ENCODE results near the gene WDR31.
"Not testable (repeated sequence)": the region's sequence is repeated elsewhere in the genome, so short reads cannot be mapped to it uniquely, and the experiment has no call there.

Gene WDR31

DNA sequence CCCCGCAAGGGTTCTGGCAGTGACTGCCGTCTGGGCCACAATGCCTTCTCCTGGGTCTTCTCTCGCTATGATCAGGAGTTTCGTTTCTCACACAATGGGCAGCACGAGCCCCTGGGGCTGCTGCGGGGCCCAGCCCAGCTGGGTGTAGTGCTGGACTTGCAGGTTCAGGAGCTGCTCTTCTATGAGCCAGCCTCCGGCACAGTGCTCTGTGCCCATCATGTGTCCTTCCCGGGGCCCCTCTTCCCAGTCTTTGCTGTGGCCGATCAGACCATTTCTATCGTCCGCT lies 29.7 kb upstream of the WDR31 start:
- H3K9me3 ChIP-seq: no peaks in the 10 kb centered on the region
- peaks cover 0 to 5% (median 0%) of the 10 kb centered on the region in 4 donors for H3K4me1 ChIP-seq
- peaks cover 17 to 19% (median 17%) of the 10 kb centered on the region in 3 donors for H3K36me3 ChIP-seq
- TF ChIP-seq, protein P1, sequence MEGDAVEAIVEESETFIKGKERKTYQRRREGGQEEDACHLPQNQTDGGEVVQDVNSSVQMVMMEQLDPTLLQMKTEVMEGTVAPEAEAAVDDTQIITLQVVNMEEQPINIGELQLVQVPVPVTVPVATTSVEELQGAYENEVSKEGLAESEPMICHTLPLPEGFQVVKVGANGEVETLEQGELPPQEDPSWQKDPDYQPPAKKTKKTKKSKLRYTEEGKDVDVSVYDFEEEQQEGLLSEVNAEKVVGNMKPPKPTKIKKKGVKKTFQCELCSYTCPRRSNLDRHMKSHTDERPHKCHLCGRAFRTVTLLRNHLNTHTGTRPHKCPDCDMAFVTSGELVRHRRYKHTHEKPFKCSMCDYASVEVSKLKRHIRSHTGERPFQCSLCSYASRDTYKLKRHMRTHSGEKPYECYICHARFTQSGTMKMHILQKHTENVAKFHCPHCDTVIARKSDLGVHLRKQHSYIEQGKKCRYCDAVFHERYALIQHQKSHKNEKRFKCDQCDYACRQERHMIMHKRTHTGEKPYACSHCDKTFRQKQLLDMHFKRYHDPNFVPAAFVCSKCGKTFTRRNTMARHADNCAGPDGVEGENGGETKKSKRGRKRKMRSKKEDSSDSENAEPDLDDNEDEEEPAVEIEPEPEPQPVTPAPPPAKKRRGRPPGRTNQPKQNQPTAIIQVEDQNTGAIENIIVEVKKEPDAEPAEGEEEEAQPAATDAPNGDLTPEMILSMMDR (IDR thresholded peaks at IDR 0.05): no peak
- intact Hi-C loops (cut with DNase I; ENCODE audit: low total_unique reads): loop anchor here (10.0 kb wide), 1 partner anchor 55 kb away; no protein-coding TSS in a partner anchor
- H3K4me3 ChIP-seq: no peak overlapping the region
- H3K27ac ChIP-seq: no peak overlapping the region
- H3K27me3 ChIP-seq: no peaks in the 10 kb centered on the region
- no peak for DNase-seq

DNA sequence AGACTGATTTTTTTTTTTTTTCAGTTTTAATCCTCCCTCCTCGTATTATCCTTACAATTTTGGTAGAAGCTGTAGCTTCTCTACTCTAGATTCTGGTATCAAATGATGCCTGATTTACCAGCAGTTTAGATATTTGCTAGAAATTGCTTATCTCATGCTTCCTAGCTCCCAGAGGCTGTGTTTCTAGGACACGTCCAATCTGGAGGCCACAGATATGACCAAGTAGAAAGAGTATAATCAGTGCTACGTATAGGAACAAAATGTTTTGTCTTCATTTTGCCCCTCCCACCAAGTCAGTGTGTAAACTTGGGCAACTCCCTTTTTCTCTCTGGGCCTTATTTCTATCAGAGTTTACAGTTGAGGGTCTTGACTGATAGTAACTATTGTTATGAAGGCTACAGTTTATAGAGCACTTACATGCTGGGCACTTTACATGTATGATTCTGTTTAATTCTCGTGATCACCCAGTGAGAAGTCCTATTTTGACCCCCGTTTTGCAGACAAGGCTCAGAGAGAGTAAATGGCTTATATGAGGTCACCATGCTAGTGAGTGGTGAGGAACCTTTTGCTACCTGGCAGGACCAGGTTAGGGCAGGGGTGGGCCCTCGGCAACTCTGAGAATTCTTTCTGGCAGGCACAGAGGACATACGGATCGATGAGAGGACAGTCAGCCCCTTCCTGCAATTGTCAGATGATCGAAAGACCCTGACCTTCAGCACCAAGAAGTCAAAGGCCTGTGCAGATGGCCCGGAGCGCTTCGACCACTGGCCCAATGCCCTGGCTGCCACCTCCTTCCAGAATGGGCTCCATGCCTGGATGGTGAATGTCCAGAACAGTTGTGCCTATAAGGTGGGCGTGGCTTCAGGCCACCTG lies 29.1 kb upstream of the WDR31 start:
- intact Hi-C loops (cut with DNase I; ENCODE audit: low total_unique reads): no loop called here
- no peak for DNase-seq
- Histone ChIP-seq H3K4me3 (no peak overlapping the region), H3K36me3 (peaks cover 11 to 16% (median 16%) of the 10 kb centered on the region in 3 donors), H3K9me3 (no peaks in the 10 kb centered on the region), H3K4me1 (peaks cover 0 to 5% (median 0%) of the 10 kb centered on the region in 4 donors), H3K27me3 (no peaks in the 10 kb centered on the region), H3K27ac (no peak overlapping the region)
- TF ChIP-seq, protein P1 (IDR thresholded peaks at IDR 0.05): no peak

DNA sequence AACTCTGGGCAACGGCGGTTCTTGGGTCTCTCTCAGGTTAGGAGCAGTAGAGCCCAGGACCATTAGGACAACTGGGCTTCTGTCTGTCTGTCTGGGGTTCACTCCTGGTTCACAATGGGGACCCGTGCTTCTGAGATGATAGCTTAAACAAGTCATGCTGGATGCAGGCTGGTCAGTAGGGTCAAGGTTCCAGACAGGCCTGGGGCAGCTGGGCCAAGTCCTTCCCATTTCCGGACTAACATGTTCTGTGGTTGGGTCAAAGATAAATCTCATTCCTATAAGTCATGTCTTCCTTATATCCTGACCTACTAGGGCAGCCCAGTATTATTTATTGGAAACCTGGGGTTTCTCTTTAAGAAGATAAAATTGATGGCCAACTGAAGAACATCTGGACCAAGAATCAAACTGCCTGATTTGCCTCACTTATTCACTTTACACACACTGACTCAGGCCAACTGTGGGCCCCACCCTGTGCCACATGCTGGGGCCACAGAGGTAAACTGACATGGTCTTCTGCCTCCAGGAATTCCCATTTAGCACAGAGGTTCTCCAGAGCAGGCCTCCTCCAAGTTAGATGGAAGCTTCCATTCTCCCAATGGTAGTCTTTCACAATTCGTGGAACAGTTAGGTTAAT lies 28.4 kb upstream of the WDR31 start:
- no peak overlapping the region for H3K27ac ChIP-seq
- H3K4me3 ChIP-seq: no peak overlapping the region
- H3K9me3 ChIP-seq: no peaks in the 10 kb centered on the region
- peaks cover 0 to 5% (median 0%) of the 10 kb centered on the region in 4 donors for H3K4me1 ChIP-seq
- TF ChIP-seq, protein P1 (IDR thresholded peaks at IDR 0.05): no peak
- H3K27me3 ChIP-seq: no peaks in the 10 kb centered on the region
- intact Hi-C loops (cut with DNase I; ENCODE audit: low total_unique reads): no loop called here
- H3K36me3 ChIP-seq: peaks cover 4 to 8% (median 8%) of the 10 kb centered on the region in 3 donors
- no peak for DNase-seq

DNA sequence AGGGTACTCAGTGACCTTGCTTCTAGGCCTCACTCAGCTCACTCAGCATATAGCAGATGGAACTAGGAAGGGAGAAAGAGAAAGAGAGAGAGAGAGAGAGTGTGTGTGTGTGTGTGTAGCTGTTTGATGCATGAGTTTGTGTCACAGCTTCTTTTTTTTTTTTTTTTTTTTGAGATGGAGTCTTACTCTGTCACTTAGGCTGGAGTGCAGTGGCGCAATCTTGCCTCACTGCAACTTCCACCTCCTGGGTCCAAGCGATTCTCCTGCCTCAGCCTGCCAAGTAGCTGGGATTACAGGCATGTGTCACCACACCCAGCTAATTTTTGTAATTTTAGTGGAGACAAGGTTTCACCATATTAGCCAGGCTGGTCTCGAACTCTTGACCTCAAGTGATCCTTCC lies 25.6 kb upstream of the WDR31 start:
- H3K9me3 ChIP-seq; intact Hi-C loops (cut with DNase I; ENCODE audit: low total_unique reads); H3K27ac ChIP-seq; H3K36me3 ChIP-seq; H3K27me3 ChIP-seq; DNase-seq; H3K4me3 ChIP-seq; H3K4me1 ChIP-seq: not testable (repeated sequence)

DNA sequence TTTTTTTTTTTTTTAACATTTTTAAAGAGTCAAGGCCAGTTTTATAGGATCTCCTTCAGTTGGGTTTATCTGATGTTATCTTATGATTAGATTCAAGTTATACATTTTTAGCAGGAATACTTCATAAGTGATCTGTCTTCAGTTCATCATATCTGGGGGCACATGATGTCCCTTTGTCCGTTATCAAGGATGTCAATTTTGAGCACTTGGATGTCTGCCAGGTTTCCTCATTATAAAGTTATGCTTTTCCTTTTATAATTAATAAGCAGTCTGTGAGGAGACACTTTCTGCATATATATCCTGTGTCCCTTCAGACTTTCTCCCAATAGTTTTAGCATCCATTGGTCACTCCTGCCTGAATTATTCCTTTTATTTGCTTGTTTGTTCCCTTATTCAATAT lies 24.9 kb upstream of the WDR31 start:
- intact Hi-C loops (cut with DNase I; ENCODE audit: low total_unique reads): no loop called here
- no peak for DNase-seq
- Histone ChIP-seq H3K4me3 (no peak overlapping the region), H3K36me3 (no peaks in the 10 kb centered on the region), H3K9me3 (no peaks in the 10 kb centered on the region), H3K27ac (no peak overlapping the region), H3K27me3 (no peaks in the 10 kb centered on the region), H3K4me1 (no peaks in the 10 kb centered on the region)
- TF ChIP-seq, protein P1 (IDR thresholded peaks at IDR 0.05): no peak

DNA sequence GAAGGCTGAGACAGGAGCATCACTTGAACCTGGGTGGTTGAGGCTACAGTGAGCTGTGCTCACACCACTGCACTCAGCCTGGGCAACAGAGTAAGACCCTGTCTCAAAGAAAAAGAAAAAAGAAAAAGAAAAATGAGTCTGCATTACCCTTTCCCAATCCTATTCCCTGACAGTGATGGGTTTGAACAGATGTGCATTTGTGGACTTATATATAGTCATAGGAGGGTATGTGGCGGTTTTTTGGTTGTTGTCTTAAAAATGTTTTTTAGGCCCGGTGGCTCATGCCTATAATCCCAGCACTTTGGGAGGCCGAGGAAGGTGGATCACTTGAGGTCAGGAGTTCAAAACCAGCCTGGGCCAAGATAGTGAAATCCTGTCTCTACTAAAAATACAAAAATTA lies 23.3 kb upstream of the WDR31 start:
- H3K36me3 ChIP-seq: no peaks in the 10 kb centered on the region
- no peak overlapping the region for H3K4me3 ChIP-seq
- H3K9me3 ChIP-seq: no peaks in the 10 kb centered on the region
- TF ChIP-seq, protein P1 (IDR thresholded peaks at IDR 0.05): no peak
- DNase-seq: no peak
- no peaks in the 10 kb centered on the region for H3K4me1 ChIP-seq
- no peaks in the 10 kb centered on the region for H3K27me3 ChIP-seq
- H3K27ac ChIP-seq: no peak overlapping the region
- intact Hi-C loops (cut with DNase I; ENCODE audit: low total_unique reads): no loop called here

Data from tibial artery (tissue), 4 donors.